ENCODE results near the gene PSME3IP1.
"Not testable (repeated sequence)": the region's sequence is repeated elsewhere in the genome, so short reads cannot be mapped to it uniquely, and the experiment has no call there.

Gene PSME3IP1

GRCh38 chr16:57123216-57123973 is 62.4 kb downstream of the PSME3IP1 start:
- FAIRE-seq = no peak

GRCh38 chr16:57118461-57119084 is 67.3 kb downstream of the PSME3IP1 start:
- no peak for FAIRE-seq

GRCh38 chr16:57115514-57116182 is 70.2 kb downstream of the PSME3IP1 start:
- FAIRE-seq = no peak

- FAIRE-seq = no peak
These were observed 70.7 kb downstream of the PSME3IP1 start for GRCh38 chr16:57115168-57115513.

GRCh38 chr16:57113664-57114063 is 72.2 kb downstream of the PSME3IP1 start:
- FAIRE-seq = no peak

GRCh38 chr16:57113042-57113453 is 72.8 kb downstream of the PSME3IP1 start:
- FAIRE-seq = no peak

GRCh38 chr16:57112403-57113041 is 73.3 kb downstream of the PSME3IP1 start:
- FAIRE-seq = no peak

- FAIRE-seq = no peak
These were observed 74.4 kb downstream of the PSME3IP1 start for GRCh38 chr16:57111420-57111819.

GRCh38 chr16:57110937-57111336 is 74.9 kb downstream of the PSME3IP1 start:
- FAIRE-seq = no peak

- not testable (repeated sequence) for FAIRE-seq
These were observed 76.4 kb downstream of the PSME3IP1 start for GRCh38 chr16:57109259-57110105.

GRCh38 chr16:57108432-57108831 is 77.4 kb downstream of the PSME3IP1 start:
- FAIRE-seq = no peak

- no peak for FAIRE-seq
These were observed 78.4 kb downstream of the PSME3IP1 start for GRCh38 chr16:57107321-57107922.

GRCh38 chr16:57106767-57107166 is 79.1 kb downstream of the PSME3IP1 start:
- FAIRE-seq = no peak

GRCh38 chr16:57105184-57105583 is 80.7 kb downstream of the PSME3IP1 start:
- FAIRE-seq = no peak

GRCh38 chr16:57104706-57105105 is 81.1 kb downstream of the PSME3IP1 start:
- FAIRE-seq = no peak

- no peak for FAIRE-seq
These were observed 82.7 kb downstream of the PSME3IP1 start for GRCh38 chr16:57102888-57103851.

All from TTC549 (cell line).